ENCODE data around the gene OR2M3.

Gene OR2M3

DNA sequence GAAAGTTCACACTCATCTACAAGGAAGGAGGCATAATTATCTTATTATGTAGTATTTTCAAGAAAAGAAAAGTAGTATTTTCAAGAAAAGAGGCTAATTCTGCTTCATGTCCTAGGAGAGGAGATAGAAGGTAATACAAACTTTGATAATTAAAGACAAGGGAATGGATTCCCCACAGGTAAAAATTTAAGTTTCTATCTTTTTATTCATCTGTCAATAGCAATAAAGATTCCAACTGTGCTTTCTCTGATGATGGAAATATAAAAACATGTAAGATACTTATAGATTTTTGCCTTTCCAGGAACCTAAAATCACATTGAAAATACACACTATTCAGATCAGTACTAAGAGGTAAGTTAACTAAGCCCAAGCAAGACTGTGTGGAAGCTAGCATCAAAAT is 22.5 kb upstream of the OR2M3 start, which contains the start of gene OR2M2:
OR2M2 (plus strand) TSS at position 301 of the 400 bp plus-strand sequence. CDS start 5,165 bp downstream, outside the sequence.
- DNase-seq (ENCODE audit: low read depth), result no peak
- TF ChIP-seq, protein P1, sequence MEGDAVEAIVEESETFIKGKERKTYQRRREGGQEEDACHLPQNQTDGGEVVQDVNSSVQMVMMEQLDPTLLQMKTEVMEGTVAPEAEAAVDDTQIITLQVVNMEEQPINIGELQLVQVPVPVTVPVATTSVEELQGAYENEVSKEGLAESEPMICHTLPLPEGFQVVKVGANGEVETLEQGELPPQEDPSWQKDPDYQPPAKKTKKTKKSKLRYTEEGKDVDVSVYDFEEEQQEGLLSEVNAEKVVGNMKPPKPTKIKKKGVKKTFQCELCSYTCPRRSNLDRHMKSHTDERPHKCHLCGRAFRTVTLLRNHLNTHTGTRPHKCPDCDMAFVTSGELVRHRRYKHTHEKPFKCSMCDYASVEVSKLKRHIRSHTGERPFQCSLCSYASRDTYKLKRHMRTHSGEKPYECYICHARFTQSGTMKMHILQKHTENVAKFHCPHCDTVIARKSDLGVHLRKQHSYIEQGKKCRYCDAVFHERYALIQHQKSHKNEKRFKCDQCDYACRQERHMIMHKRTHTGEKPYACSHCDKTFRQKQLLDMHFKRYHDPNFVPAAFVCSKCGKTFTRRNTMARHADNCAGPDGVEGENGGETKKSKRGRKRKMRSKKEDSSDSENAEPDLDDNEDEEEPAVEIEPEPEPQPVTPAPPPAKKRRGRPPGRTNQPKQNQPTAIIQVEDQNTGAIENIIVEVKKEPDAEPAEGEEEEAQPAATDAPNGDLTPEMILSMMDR (IDR thresholded peaks at IDR 0.05; ENCODE audit: insufficient read depth, low read depth, low read length, missing control alignments), result no peak

DNA sequence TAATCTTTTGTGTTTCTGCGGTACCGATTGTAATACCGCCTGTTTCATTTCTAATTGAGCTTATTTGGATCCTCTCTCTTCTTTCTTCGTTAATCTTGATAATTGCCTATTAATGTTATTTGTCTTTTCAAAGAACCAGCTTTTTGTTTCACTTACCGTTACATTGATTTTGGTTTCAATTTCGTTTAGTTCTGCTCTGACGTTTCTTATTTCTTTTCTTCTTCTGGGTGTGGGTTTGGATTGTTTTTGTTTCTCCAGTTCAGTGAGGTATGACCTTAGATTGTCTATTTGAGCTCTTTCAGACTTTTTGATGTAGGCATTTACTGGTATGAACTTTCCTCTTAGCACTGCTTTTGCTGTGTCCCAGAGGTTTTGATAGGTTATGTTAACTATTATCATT is 13.1 kb upstream of the OR2M3 start:
- no peak overlapping the region for H3K4me3 ChIP-seq (ENCODE audit: low read depth, low read length)
- DNase-seq (ENCODE audit: low read depth), result no peak
- TF ChIP-seq, protein P1 (IDR thresholded peaks at IDR 0.05; ENCODE audit: insufficient read depth, low read depth, low read length, missing control alignments), result no peak

More for the DNA sequence above, 22.5 kb upstream of the OR2M3 start, which contains the start of gene OR2M2:
- no peak within 1 kb of the TSS for H3K4me3 ChIP-seq (ENCODE audit: low read depth, low read length)

DNA sequence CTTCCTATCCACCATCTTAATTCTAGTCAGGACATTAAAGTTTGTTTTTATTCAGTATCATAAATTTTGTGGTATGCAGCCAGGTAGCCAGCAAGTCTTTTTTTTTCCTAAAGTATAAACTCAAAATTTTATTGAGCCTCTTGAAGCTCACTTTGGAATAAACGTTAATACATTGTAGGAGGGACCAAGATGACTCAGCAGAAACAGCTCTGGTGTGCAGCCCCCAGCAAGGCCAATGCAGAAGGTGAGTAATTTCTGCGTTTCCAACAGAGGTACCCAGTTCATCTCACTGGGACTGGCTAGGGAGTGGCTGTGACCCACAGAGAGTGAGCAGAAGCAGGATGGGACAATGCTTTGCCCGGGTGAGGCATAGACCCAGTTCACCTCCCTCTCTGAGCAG is 9.7 kb upstream of the OR2M3 start:
- DNase-seq (ENCODE audit: low read depth), result no peak
- TF ChIP-seq, protein P1 (IDR thresholded peaks at IDR 0.05; ENCODE audit: insufficient read depth, low read depth, low read length, missing control alignments), result no peak
- no peak overlapping the region for H3K4me3 ChIP-seq (ENCODE audit: low read depth, low read length)

DNA sequence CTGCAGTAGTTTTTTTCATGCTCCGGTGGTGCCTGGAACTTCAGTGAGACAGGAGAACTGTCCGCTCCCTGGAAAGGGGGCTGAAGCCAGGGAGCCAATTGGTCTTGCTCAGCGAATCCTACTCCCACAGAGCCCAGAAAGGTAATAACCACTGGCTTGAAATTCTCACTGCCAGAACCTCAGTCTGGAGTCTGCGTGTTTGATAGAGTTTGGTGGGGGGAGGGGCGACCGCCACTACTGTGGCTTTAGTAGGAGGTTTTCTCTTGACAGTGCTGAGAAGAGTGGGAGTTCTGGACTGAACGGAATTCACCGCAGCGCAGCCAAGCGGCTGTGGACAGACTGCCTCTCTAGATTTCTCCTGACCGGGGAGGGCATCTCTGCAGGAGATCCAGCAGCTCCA is 8.0 kb upstream of the OR2M3 start:
- DNase-seq (ENCODE audit: low read depth), result no peak
- TF ChIP-seq, protein P1 (IDR thresholded peaks at IDR 0.05; ENCODE audit: insufficient read depth, low read depth, low read length, missing control alignments), result no peak
- H3K4me3 ChIP-seq (ENCODE audit: low read depth, low read length), result no peak overlapping the region

DNA sequence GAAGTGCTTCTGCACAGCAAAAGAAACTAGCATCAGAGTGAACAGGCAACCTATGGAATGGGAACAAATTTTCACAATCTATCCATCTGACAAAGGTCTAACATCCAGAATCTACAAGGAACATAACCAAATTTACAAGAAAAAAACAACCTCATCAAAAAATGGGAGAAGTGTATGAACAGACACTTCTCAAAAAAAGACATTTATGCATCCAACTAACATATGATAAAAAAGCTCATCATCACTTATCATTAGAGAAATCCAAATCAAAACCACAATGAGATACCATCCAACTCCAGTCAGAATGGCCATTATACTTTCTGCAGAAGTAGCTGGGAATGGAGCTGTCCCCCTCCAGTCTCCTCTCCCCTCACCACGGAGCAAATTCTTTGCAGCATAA is 2.9 kb upstream of the OR2M3 start:
- DNase-seq (ENCODE audit: low read depth), result no peak

DNA sequence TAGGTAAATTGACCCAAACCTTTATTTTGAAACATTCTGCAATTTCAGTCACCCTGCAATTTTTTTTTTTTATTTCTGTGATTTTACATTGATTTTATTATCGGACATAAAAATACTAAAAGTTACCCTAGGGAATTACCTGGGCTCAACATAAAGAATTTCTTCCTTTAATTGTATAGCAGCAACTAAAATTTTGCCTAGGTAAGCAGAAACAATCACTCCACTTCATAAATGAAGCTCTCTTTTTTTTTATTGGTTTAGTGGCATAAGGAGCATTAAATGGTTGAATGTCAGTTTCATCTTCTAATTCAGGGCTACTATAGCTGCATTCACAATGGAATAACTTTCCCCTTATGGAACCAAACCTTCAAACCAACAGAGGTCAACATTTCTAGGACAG is 18.8 kb downstream of the OR2M3 start:
- TF ChIP-seq, protein P1 (IDR thresholded peaks at IDR 0.05; ENCODE audit: insufficient read depth, low read depth, low read length, missing control alignments), result no peak
- no peak overlapping the region for H3K4me3 ChIP-seq (ENCODE audit: low read depth, low read length)
- no peak for DNase-seq (ENCODE audit: low read depth)

More for the DNA sequence above, 2.9 kb upstream of the OR2M3 start:
- no peak overlapping the region for H3K4me3 ChIP-seq (ENCODE audit: low read depth, low read length)
- TF ChIP-seq, protein P1 (IDR thresholded peaks at IDR 0.05; ENCODE audit: insufficient read depth, low read depth, low read length, missing control alignments), result no peak

DNA sequence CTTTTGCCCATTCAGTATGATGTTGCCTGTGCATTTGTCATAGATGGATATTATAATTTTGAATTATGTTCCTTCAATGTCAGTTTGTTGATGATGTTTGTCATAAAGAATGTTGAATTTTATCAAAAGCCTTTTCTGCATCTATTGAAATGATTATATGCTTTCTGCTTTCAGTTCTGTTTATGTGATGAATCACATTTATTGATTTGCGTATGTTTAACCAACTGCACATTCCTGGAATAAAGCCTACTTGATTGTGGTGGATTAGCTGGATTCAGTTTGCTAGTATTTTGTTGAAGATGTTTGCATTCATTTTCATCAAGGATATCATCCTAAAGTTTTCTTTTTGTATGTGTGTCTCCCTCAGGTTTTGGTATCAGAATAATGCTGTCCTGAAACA is 28.5 kb downstream of the OR2M3 start:
- no peak overlapping the region for H3K4me3 ChIP-seq (ENCODE audit: low read depth, low read length)
- TF ChIP-seq, protein P1 (IDR thresholded peaks at IDR 0.05; ENCODE audit: insufficient read depth, low read depth, low read length, missing control alignments), result no peak
- no peak for DNase-seq (ENCODE audit: low read depth)

Data from GM12865 (cell line).